HPDE6-E6E7 (cell line): Measurements from ENCODE around the gene RYK.
A peak's percentile ranks its signal among the peaks of the same experiment; 100 is the strongest.
"Not testable (repeated sequence)": the region's sequence is repeated elsewhere in the genome, so short reads cannot be mapped to it uniquely, and the experiment has no call there.

Source experiments
- DNase-seq: peaks from one replicate; pipeline ENCODE4 v3.0.0; 2011; ENCODE audit warnings: missing footprints; ENCODE audit errors: extremely low spot score

Gene RYK

DNA sequence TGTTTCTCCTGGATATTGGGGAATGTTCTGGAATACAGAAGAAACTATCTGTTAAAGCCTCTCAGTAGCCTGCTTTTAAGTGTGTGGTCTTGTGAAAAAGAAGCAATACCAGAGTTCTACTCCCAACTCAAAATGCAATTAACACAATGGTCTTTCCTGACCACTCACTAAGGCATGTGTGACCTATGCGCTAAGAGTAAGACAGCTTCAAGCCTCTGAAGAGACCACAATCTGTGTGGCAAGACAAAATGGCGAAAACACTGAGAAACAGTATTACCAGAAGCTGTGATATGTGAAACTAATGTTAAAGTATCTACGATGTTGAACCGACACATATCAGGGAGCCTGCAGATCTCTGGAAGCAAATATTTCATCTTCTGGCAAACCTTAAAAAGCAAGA is 33.8 kb downstream of the RYK start:
- no peak for DNase-seq

DNA sequence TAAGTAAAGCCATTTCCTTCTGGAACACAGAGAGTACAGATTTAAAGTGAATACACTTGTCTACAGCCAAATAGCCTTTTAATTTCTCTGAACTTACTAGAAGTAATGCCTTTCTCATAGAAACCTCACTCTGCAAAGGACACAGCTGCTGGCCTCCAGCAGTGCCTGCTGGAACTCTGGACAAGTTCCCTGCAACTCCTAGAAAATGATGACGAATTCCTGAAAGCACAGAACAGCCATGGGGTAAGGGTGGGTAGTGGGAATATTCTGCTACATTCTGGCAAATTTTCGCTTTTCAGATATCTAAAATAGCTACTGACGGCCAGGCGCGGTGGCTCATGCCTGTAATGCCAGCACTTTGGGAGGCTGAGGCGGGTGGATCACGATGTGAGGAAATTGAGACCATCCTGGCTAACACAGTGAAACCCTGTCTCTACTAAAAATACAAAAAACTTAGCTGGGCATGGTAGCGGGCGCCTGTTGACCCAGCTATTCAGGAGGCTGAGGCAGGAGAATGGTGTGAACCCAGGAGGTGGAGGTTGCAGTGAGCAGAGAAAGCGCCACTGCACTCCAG is 34.4 kb downstream of the RYK start:
- DNase-seq: no peak

DNA sequence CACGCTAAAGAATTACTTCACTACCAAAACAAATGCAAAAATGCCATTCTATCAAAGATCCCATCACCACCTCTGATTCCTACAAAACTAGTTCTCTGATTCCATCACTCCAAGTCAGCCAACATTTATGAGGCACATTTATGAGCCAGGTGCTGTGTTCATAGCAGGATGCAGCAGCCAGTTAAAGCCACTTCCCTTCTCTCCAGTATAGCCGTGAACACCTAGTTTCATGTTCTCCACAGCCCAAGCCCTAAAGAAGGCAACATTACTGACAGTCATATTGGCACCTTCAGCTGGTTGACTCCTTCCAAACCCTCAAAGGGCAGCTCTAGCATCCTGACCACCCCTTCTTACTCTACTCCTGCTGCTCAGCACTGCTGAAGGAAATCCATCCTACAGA is 36.4 kb downstream of the RYK start:
- DNase-seq: no peak

DNA sequence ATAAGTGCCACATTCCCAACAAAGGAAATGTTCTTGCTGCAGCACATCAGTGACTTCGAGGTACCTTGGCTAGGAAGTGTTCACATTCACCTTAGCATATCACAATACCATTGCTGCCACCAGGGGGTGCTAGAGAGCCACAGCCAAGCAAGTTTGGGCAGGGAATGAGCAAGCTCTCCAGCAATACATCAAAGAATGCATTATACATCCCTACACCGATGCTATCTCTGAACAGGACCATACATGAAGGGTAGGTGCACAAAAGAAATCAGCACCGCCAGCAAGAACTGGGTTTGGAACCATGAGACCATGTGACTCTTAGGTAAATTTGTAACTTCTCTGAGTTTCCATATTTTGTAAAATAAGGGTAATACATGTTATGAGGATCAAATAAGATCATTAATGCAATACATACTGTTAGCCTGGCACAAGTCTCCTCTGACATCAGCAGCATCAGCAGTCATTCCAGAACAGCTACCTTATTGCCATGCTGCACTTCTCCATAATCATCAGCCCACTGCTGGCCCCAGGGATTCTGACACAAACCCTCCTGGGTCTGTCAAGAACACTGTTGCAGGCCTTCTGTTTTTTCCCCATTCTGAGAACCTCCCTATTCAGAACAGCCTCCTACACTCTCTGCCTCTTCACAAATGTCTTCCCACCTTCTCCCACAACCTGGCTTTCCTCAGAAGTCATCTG is 37.5 kb downstream of the RYK start:
- DNase-seq: peak; percentile 74

DNA sequence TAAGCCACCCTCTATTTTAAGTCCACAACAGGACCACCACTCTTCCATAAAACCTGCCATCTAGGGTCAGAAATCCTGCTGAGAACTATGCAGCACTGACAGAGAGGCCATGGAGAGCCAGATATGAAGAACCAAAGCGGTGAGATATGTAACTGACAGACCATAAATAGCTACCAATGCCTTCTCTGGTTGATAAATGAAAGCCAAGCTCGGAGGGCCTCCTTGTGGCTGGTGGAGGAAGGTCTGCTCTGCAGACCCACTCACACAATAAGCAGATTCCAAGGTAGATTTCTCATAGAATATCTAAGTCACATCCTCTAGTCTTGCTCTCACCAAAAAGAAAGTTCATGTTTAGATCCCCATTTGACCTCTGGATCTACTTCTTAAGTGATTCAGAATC is 38.9 kb downstream of the RYK start:
- no peak for DNase-seq

DNA sequence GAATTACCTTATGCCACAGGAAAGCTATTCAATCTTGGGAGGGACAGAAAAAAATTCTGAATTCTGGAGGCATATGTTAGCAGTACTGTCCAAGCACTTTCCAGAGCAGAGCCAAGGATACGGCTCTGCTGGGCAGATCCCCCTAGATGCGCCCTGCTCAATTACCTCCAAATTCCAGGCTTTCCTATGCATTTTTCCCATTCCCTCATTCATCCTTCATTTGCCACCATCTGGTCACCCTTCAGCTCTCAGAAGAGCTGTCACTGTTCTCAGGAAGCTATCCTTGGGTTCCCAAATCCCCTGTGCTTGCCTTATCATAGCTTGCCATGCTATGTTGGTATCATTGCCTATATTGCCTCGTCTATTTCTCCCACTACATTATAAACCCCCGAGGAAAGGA is 45.2 kb downstream of the RYK start:
- no peak for DNase-seq

DNA sequence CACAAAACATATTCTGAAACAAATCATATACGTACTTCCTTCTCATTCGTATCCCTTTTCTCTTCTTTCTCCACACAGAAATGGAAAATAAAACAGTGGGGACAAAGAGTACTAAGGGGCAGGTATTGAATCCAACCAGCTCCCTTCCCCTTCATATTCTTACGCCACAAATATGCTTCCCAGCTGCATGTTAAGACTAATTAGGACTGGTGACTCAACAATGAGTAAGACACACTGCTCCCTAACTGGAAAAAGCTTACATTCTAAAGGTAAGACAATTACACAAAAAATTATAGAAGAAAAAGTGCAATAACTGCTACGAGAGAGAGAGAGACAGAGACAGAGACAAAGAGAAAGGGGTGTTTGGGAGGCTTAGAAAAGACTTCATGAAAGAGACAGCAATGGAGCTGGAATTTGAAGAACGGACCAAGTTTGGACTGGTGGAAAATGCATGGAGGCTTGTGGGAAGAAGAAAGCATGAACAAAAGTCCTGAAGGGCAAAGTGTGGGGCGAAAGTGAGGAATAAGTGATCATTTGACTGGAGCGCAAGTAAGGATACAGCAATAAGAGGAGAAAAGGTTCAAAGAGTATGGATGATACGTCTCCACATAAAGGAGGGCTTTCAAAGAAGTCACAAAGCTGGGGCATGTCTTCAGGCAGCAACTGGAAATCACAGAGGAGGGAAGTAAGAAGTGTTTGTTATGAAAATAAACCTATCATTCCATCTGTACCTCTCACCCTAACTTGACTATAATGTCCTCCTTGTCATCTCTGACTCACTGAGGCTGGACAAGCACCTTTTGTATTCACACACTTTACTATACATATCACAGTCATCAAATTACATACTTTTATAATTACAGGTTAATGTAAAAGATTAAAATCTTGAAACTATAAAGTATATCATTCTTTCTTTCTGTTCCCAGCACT is 49.2 kb downstream of the RYK start:
- DNase-seq: peak; percentile 69

DNA sequence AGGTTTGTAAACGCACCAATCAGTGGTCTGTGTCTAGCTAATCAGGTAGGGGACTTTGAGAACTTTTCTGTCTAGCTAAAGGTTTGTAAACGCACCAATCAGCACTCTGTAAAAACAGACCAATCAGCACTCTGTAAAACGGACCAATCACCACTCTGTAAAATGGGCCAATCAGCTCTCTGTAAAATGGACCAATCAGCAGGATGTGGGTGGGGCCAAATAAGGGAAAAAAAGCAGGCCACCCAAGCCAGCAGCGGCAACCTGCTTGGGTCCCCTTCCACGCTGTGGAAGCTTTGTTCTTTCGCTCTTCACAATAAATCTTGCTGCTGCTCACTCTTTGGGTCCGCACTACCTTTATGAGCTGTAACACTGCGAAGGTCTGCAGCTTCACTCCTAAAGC is 50.8 kb downstream of the RYK start:
- DNase-seq: not testable (repeated sequence)

DNA sequence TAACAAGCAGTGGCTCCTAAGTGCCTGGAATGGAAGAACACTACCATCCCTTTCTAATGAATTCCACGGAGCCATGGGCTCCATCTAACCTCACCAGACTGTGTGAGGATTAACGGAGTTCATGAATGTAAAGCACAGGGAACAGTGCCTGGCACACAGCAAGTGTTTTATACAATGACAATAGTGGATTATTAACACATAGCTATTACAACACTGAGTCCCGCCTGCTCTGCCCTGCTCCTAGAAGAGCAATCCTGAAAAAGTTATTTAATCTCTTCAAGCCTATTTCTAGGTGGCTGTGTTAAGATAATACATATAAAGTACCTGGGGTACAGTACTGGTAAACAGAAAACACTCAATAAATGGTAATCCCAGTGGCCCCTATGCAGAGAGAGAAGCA is 51.4 kb downstream of the RYK start:
- no peak for DNase-seq

DNA sequence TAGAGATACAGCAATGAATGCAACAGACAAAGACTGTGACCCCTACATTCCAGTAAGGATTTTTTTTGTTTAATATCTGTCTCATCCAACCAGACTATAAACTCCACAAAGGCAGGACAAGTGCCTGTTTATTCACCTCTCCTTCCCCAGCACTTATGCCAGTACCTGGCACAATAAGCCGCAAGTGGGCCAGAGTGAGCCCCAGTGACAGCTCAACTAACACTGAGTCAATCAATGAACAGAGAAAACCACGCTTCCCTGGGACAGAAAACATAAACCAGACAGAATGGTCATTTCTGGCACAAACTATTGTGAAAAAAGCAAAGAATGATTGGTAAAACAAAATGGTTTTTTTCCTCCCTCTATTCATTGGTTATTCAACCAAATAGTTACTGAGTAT is 52.2 kb downstream of the RYK start:
- no peak for DNase-seq

DNA sequence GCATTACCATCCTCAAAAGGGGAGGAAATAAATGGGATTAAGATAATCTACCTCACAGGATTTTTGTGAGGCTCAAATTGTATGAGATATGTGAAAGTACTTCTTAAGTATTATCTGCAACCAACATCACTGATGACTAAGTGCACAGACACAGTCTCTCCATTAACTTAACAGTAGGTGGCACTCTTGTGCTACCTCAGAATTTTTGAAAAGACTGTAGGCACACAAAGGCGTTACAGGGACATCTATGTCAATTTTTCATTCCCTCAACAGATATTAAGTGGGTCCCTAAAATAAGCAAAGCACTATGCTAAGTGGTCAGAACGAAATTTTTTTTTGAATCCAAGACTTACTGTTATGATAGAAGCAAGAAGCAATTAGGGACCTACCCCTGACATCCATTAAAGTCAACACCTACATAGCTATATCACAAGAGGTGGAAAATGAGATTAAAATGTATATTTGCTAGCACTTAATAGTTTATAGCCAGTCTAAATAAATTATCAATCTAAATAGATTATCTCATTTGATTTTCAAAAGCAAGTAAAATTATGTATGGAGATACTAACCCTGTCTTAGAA is 52.9 kb downstream of the RYK start:
- peak; percentile 44 for DNase-seq

DNA sequence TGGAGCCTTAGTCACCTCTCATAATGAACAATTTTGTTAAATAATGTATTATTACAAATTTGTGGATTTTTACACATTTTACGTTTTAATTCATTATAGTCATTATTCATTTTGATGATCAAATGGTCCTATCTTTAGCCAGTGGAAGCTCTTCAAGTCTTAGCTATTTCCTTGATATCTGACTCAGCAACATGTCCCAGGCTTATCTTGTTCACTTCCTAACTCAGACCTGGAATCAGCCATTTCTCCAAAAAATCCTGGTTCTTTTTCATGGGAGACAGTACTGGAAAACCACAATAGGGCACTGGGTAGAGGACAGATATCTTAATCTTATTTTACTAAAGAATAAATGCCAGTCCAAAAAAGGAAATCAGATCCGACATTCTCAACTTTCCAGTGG is 56.4 kb downstream of the RYK start:
- no peak for DNase-seq

DNA sequence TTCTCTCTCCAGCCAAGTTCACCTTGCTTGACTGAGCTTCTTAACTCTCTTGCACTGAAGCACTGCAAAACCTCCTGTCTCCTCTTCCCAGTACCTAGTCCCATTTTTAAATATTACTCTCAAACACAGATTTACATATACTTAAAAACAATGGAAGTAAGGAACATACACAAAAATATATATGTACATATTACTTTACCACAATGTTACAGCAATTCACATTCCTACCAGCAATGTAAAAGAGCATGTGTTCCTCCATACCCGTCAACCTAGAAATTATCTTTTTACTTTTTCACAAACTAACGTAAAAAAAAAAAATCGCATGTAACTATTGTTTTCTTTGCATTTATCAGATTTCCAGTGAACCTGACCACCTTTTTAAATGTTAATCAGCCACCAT is 60.4 kb downstream of the RYK start:
- DNase-seq: no peak

DNA sequence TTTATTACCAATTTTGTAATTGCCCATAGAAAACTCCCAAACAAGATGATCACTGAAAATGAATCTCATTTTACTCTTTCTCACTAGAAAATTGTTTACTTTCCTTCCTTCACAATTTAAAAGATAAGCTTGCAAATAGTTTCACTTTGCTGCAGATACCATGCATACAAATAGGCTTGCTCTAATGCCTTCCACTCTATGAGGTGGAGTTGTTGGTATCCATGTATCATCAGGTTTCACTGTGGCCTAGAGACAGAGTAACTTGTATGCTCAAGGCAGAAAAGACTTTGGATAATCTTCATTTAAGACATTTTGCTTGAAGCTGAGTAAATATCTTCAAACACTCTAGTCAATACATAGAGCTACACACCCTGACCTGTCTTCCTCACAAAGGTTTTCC is 60.8 kb downstream of the RYK start:
- DNase-seq: no peak

DNA sequence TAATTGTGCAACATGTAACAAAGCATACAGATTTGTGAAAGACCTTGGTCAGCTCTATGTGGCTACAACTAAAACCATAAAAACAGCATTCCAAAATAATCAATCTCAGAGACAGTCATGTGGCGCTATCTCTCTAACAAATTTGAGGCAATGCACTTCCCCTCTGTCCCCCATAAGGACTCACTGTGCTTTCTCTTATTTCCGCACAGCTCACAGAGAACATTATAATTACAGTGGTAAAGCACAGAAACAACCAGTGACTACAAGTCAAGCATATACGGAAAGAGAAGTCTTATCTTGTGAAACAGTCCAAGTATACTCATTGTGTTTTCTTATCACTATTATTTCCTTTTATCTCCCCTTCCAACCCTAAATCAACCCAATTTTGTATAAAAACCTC is 64.3 kb downstream of the RYK start:
- DNase-seq: no peak

DNA sequence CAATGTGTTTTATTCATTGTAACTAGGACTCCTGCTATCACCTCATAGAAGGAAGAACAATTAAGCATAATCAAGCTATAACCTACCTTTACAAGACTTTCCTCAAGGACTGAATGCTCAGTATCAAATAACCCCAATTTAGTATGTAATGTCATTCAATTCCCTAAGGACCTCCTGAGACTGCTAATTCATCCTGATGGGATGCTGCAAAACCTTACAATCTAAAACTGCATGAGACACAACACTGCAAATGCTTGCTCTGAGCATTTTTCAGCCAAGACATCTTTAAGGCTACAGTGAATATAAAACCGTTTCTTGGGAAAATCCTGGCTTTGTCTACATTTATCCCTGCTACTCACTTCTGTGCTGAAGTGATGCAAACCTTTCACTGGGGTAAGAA is 69.9 kb downstream of the RYK start:
- no peak for DNase-seq

DNA sequence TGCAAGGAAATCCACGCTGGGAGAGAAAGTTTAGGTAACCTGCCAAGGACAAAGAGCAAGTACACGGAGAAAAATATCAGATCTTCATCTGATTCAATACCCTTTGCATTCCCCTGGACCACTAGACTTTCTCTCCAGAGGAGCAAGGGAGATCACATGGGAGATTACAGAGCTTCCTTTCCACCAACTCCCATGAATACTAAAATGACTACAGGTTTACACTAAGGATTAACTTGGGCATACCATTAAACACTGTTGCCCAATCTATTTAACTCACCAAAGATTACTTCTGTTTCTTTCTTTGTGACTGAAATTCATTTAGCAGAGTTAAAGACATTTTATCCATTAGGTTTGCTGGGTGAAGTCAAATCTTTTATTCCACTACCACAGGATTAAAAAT is 71.2 kb downstream of the RYK start:
- no peak for DNase-seq

DNA sequence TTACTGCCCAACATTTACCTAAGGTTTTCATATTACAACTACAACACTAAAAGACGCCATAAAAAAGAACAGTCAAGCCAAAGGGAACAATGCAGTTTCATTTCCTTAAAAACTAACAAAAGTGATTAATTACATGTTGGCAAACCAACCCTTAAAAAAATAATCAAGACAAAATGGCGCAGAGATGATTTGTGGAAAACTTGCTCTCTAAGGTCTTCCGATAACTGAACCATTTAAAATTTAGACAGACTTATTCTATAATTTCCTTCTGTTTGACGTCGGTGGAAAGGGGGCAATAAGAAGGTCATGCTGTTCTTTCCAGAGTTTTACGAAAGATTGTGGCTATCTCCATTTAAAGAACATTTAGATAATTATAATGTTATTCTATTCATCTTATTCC is 87.6 kb downstream of the RYK start:
- DNase-seq: no peak

DNA sequence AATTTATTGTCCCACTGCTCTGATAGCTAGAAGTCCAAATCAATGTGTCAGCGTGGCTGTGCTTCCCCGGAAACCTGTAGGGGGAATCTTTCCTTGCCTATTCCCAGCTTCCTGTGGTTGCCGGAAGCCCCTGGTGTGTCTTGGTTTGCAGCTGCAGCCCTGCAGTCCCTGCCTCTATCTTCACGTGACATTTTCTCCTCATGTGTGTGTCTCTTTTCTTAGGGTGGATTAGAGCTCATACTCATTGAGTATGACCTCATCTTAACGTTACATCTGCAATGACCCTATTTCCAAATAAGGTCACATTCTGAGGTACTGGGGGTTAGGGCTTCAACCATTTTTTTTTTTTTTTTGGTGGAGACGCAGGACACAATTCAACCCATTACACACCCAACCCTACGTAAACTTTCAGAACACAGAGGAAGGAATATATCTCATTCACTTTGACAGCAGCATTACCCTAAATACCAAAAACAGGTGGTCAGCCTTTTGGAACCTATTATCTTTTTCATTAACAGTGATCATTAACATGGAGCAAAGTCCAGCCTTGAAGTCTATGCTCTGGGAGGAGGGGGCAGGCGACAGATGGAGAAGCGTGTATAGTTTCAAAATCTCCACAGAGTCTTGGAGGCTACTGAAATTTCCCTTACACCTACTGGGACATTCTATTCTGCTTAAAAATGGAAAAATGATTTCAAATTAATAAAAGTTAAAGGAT is 88.6 kb downstream of the RYK start:
- DNase-seq: no peak

DNA sequence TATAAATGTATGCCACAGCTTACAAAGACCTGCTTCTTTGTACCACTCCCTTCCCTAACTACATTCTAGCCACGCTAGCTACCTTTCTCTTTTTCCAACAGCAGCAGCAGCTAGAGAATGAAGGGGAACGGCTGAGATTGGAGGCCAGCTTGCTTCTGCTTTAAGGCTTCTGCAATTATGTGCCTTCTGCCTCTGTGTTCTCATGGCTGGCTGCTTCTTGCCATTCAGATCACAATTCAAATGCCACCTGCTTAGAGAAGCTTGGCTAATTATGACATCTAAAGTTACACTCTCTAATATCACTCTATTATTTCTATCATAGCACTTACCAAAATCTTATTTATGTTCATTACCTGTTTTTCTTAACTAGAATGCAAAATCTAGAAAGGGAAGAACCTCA is 95.2 kb downstream of the RYK start:
- no peak for DNase-seq

DNA sequence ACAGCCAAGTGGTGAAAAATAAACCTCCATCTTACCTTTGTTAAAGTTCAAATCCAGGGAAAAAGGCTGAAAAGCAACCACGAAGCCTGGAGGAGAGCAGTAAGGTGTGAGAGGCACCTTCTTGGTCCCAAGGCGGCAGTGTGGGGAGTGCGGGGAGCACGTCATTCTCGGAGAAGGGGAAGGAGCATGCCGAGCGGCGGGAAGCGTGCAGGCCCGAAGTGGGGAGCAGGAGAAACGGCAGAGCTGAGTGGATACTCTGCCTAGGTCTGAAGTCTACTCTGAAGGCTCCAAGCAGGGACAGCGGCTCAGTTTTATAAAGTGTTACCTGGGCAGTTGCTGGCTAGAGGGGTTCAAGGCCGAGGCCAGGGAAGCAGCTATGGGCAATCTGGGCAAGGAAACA is 96.9 kb downstream of the RYK start:
- DNase-seq: no peak

DNA sequence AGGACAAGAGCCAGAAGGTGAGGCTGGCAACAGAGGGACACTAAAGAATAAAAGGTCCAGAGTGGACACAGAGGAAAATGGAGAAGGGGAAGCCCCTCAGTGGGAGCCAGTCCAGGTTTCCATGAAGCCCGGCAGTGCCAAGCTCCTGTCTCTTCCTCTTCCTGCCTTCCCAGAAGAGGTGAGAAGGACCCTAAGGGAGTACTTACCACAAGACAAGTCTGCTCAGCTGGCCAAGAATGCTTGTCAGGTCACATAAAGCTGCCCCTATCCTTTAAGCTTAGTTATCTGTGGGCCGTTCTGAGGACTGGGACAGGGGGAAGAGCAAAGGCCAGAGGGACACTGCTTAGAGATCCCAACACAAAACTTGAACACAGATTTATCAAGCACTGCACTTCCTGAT is 100.2 kb downstream of the RYK start:
- DNase-seq: no peak
